Measurements from ENCODE around the gene DDX53.

The DDX53 gene

DNA sequence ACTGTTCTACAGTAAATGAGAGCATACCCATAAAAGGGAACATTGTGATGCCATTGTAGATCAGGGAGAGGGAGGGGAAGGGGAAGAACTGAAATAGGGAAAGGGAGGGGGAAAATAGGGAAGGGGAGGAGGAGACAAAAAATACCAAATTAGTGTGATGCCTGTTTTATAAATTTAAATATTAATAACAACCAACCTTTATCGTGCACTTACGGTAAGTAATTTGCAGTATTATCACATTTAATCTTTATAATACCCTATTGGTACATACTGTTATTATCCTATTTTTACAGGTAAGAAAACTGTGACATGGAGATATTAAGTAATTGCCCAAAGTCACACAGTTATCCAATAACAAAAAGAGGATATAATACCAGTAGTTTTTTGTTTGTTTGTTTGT is 41.5 kb upstream of the DDX53 start:
- no peak overlapping the region for H3K27ac ChIP-seq (ENCODE audit: low read depth, low read length)
- H2AFZ ChIP-seq (ENCODE audit: low read depth, low read length, severe bottlenecking) = no peak overlapping the region
- H3K79me2 ChIP-seq (ENCODE audit: insufficient read depth, low read length) = no peaks in the 10 kb centered on the region
- no peaks in the 10 kb centered on the region for H3K9me3 ChIP-seq (ENCODE audit: insufficient read depth, low read length)
- H3K9ac ChIP-seq (ENCODE audit: low read length) = no peak overlapping the region
- H4K20me1 ChIP-seq (ENCODE audit: low read depth, low read length) = no peaks in the 10 kb centered on the region
- H3F3A ChIP-seq (ENCODE audit: insufficient read depth) = no peaks in the 10 kb centered on the region
- no peak for TF ChIP-seq EZH2phosphoT487 (conservative IDR thresholded peaks at IDR 0.05; ENCODE audit: low read length)
- TF ChIP-seq, protein P1, sequence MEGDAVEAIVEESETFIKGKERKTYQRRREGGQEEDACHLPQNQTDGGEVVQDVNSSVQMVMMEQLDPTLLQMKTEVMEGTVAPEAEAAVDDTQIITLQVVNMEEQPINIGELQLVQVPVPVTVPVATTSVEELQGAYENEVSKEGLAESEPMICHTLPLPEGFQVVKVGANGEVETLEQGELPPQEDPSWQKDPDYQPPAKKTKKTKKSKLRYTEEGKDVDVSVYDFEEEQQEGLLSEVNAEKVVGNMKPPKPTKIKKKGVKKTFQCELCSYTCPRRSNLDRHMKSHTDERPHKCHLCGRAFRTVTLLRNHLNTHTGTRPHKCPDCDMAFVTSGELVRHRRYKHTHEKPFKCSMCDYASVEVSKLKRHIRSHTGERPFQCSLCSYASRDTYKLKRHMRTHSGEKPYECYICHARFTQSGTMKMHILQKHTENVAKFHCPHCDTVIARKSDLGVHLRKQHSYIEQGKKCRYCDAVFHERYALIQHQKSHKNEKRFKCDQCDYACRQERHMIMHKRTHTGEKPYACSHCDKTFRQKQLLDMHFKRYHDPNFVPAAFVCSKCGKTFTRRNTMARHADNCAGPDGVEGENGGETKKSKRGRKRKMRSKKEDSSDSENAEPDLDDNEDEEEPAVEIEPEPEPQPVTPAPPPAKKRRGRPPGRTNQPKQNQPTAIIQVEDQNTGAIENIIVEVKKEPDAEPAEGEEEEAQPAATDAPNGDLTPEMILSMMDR (IDR thresholded peaks at IDR 0.05; ENCODE audit: insufficient read depth, low read length, poor library complexity, severe bottlenecking) = no peak
- no peaks in the 10 kb centered on the region for H3K36me3 ChIP-seq (ENCODE audit: low read length)
- no peaks in the 10 kb centered on the region for H3K27me3 ChIP-seq (ENCODE audit: low read length)
- H3K4me2 ChIP-seq (ENCODE audit: low read depth, low read length, poor library complexity, severe bottlenecking) = no peak overlapping the region
- H3K9me2 ChIP-seq (replicated peaks; ENCODE audit: insufficient read depth, low read length) = no peaks in the 10 kb centered on the region
- no peak overlapping the region for H3K4me3 ChIP-seq (ENCODE audit: insufficient read depth, low read length, poor library complexity, severe bottlenecking)

DNA sequence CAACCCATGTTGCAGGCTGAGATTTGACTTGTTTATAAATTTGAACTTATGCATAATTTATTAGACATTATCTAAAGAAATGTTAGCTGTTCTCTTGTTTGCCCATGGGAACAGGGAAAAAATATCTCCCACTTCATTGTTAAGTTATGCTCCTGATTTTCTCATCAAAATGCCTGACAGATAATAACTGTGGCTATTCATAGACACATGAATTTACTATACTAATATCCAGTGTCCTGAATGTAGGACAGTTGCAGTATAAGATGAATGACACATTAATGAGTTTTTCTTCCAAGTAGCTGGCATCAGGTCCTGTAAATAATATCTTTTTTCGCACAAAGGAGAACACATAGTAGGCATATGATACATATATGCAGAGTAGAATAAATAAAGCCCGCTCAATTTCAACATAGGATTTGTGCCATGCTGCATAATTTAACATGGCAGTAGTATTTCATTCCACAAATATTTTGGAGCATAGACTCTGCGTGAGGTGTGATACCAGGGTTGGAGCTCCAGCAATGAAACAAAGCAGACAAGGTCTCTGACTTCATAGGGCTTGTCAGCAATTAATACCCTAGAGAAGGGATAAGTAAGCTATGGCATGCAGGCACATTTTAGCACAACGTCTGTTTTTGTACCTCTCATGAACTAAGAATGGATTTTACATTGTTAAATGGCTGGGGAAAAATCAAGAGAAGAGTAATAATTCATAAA is 40.4 kb upstream of the DDX53 start:
- no peaks in the 10 kb centered on the region for H3K36me3 ChIP-seq (ENCODE audit: low read length)
- TF ChIP-seq EZH2phosphoT487 (conservative IDR thresholded peaks at IDR 0.05; ENCODE audit: low read length) = no peak
- TF ChIP-seq, protein P1 (IDR thresholded peaks at IDR 0.05; ENCODE audit: insufficient read depth, low read length, poor library complexity, severe bottlenecking) = no peak

DNA sequence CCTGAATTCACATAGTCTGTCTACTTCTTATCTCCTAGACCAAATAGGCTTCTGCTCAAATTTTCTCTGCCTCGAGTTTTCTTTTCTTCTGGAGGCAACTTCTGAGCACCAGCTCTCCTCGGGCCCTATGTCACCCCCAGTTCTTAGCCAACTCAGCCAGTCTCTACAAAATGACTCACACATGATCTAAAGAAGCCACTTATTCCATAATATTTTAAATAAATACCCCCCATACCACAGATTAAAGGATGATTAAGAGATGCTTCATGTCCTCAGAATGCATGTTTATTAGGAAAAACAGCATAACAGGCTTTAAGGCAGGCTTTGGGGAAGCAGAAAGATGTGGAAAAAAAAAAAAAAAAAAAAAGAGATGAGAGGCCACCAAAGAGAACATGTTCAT is 36.6 kb upstream of the DDX53 start:
- Histone ChIP-seq H3K9me3 (ENCODE audit: insufficient read depth, low read length) (no peaks in the 10 kb centered on the region), H3K79me2 (ENCODE audit: insufficient read depth, low read length) (no peaks in the 10 kb centered on the region), H3F3A (ENCODE audit: insufficient read depth) (no peaks in the 10 kb centered on the region), H3K4me2 (ENCODE audit: low read depth, low read length, poor library complexity, severe bottlenecking) (no peak overlapping the region), H3K9ac (ENCODE audit: low read length) (no peak overlapping the region), H4K20me1 (ENCODE audit: low read depth, low read length) (no peaks in the 10 kb centered on the region), H3K4me3 (ENCODE audit: insufficient read depth, low read length, poor library complexity, severe bottlenecking) (no peak overlapping the region), H3K9me2 (replicated peaks; ENCODE audit: insufficient read depth, low read length) (no peaks in the 10 kb centered on the region), H3K27ac (ENCODE audit: low read depth, low read length) (no peak overlapping the region), H3K27me3 (ENCODE audit: low read length) (no peaks in the 10 kb centered on the region), H2AFZ (ENCODE audit: low read depth, low read length, severe bottlenecking) (no peak overlapping the region), H3K36me3 (ENCODE audit: low read length) (no peaks in the 10 kb centered on the region)
- TF ChIP-seq, protein P1 (IDR thresholded peaks at IDR 0.05; ENCODE audit: insufficient read depth, low read length, poor library complexity, severe bottlenecking) = no peak
- no peak for TF ChIP-seq EZH2phosphoT487 (conservative IDR thresholded peaks at IDR 0.05; ENCODE audit: low read length)

More for the DNA sequence above, 40.4 kb upstream of the DDX53 start:
- Histone ChIP-seq H3K27me3 (ENCODE audit: low read length) (no peaks in the 10 kb centered on the region), H3K9ac (ENCODE audit: low read length) (no peak overlapping the region), H4K20me1 (ENCODE audit: low read depth, low read length) (no peaks in the 10 kb centered on the region), H3K9me2 (replicated peaks; ENCODE audit: insufficient read depth, low read length) (no peaks in the 10 kb centered on the region), H3K9me3 (ENCODE audit: insufficient read depth, low read length) (no peaks in the 10 kb centered on the region), H3K4me2 (ENCODE audit: low read depth, low read length, poor library complexity, severe bottlenecking) (no peak overlapping the region), H3K79me2 (ENCODE audit: insufficient read depth, low read length) (no peaks in the 10 kb centered on the region), H3K4me3 (ENCODE audit: insufficient read depth, low read length, poor library complexity, severe bottlenecking) (no peak overlapping the region), H3K27ac (ENCODE audit: low read depth, low read length) (no peak overlapping the region), H3F3A (ENCODE audit: insufficient read depth) (no peaks in the 10 kb centered on the region), H2AFZ (ENCODE audit: low read depth, low read length, severe bottlenecking) (no peak overlapping the region)
